H1 (cell line): ENCODE measurements around the gene CRPPA. TPM values are rescaled to one million over a fixed set of nuclear protein-coding genes. Genes with fewer than 3 reads are reported as not detected.

Source experiments
- CTBP2 ChIP-seq: IDR thresholded peaks from 2 replicates; pipeline ENCODE4 v1.7.0; 2011; ENCODE audit warnings: borderline replicate concordance, mild to moderate bottlenecking, moderate library complexity, mixed read lengths, low read length; ENCODE audit not compliant: insufficient read depth, insufficient read length
- NANOG ChIP-seq: IDR thresholded peaks from 2 replicates; pipeline ENCODE4 v1.6.1; 2011; ENCODE audit warnings: low read length, low read depth, mild to moderate bottlenecking, inconsistent platforms; ENCODE audit not compliant: insufficient read depth, poor library complexity, severe bottlenecking
- SUZ12 ChIP-seq: fragments of 200-600 bp; sonication (generic); IDR thresholded peaks from 2 replicates; pipeline ENCODE4 v1.6.1; 2012; ENCODE audit warnings: mild to moderate bottlenecking, inconsistent platforms, low read length, moderate library complexity, mixed read lengths
- polyA plus RNA-seq, 7 experiments: library from polyadenylated mRNA; depleted of rRNA in 3 of 7; stranded (reverse) in 5 of 7; unstranded in 2 of 7; fragments of >200 nt in 5 of 7; fragments of 200-250 nt in 2 of 7; gene quantifications; 1 replicate in 5 of 7; 2 replicates in 1 of 7; 4 replicates in 1 of 7; pipeline versions ENCODE4 v1.2.1 to v1.2.3, GENCODE V29; 2011 to 2013; ENCODE audit warnings: missing spikeins in 2 of 7, mixed read lengths in 2 of 7
- total RNA-seq: library from RNA; stranded (reverse); fragmentation: NEBNext Ultra II Directional; extraction: Animal tissue kit (Norgen Biotek cat#: 25700); gene quantifications from 2 replicates; pipeline ENCODE4 v1.2.1, GENCODE V29; 2021

CRPPA gene
- total and polyA plus RNA-seq, 2 of the 8 experiments (the other 6 are each of a cell fraction or from before 2014, with no cell fraction given) = 0.23 to 0.39 TPM

DNA sequence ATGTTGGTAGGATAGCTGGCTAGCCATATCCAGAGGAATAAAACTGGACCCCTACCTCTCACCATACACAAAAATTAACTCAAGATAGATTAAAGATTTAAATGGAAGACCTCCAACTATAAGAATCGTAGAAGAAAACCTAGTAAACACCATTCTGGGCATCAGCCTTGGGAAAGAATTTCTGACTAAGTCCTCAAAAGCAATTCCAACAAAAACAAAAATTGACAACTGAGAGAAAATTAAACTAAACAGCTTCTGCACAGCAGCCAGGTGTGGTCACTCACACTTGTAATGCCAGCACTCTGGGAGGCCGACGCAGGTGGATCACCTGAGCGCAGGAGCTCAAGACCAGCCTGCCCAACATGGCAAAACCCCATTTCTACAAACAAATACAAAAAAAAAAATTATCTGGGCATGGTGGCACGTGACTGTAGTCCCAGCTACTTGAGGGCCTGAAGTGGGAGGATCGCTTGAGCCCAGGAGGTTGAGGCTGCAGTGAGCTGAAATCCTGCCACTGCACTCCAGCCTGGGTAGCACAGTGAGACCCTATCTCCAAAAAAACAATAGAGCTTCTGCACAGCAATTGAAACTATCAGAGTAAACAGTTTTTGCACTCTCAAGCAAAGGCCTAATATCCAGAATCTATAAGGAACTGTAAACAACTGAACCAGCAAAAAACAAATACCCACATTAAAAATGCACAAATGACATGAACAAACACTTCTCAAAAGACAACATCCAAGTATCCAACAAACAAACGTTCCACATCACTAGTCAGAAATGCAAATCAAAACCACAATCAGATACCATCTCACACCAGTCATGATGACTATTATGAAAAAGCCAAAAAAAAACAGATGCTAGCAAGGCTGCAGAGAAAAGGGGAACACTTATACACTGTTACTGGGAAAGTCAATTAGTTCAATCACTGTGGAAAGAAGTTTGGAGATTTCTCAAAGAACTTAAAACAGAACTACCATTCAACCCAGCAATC is 4.8 kb downstream of the CRPPA start (continued):
- TF ChIP-seq CTBP2 (no peak), SUZ12 (no peak), NANOG (no peak)
